ENCODE results near the gene CYP4F11.

Gene CYP4F11

DNA sequence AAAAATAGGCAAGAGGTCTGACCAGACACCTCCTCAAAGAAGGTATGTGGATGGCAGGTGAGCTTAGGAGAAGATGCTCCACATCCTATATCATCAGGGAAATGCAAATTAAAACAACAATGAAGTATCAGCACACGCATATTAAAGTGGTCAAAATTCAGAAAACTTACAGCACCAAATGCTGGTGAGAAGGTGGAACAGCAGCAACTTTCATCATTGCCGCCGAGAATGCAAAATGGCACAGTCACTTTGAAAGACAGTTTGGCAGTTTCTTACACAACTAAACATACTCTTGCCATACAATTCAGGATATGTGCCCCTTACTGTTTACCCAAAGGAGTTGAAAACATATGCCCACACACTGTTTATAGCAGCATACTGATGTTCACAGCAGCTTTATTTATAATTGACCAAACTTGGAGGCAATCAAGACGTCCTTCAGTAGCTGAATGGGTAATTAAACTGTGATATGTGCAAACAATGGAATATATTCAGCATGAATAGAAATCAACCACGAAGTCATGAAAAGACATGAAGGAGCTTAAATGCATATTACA, 37.0 kb upstream of the CYP4F11 start:
- TF ChIP-seq, protein P1, sequence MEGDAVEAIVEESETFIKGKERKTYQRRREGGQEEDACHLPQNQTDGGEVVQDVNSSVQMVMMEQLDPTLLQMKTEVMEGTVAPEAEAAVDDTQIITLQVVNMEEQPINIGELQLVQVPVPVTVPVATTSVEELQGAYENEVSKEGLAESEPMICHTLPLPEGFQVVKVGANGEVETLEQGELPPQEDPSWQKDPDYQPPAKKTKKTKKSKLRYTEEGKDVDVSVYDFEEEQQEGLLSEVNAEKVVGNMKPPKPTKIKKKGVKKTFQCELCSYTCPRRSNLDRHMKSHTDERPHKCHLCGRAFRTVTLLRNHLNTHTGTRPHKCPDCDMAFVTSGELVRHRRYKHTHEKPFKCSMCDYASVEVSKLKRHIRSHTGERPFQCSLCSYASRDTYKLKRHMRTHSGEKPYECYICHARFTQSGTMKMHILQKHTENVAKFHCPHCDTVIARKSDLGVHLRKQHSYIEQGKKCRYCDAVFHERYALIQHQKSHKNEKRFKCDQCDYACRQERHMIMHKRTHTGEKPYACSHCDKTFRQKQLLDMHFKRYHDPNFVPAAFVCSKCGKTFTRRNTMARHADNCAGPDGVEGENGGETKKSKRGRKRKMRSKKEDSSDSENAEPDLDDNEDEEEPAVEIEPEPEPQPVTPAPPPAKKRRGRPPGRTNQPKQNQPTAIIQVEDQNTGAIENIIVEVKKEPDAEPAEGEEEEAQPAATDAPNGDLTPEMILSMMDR (IDR thresholded peaks at IDR 0.05): no peak

DNA sequence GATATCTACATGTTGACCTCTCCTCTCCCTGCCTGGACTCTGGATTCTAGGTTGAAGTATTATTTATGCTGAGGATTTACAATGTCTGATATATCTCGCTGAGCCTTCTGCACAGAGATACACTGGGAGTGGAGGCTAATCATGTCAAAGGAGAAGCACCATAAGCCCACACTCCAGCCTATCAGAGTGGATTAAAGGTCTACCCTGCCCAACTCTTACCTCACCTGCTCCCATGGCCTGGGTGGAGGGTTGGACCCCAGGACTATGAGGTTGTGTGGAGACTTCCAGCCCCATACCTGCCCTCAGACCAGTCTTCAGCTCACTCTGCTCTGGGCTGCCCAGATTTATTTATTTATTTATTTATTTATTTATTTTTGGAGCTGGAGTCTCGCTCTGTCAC, 29.9 kb upstream of the CYP4F11 start:
- Histone ChIP-seq H3K27me3 (no peaks in the 10 kb centered on the region), H3K9me3 (no peaks in the 10 kb centered on the region), H3K4me1 (ENCODE audit: control insufficient read depth in 1 of 2, insufficient read depth in 1 of 2, low read depth in 1 of 2, low read length in 1 of 2) (no peaks in the 10 kb centered on the region), H3K4me3 (ENCODE audit: low read depth in 1 of 2, low read length in 1 of 2) (no peak overlapping the region), H3K27ac (no peak overlapping the region), H3K36me3 (no peaks in the 10 kb centered on the region)
- TF ChIP-seq, protein P1 (IDR thresholded peaks at IDR 0.05): no peak

More for the DNA sequence above, 37.0 kb upstream of the CYP4F11 start:
- peaks cover 5% of the 10 kb centered on the region for H3K27me3 ChIP-seq
- H3K36me3 ChIP-seq: no peaks in the 10 kb centered on the region
- no peak overlapping the region for H3K27ac ChIP-seq
- H3K9me3 ChIP-seq: no peaks in the 10 kb centered on the region
- H3K4me1 ChIP-seq (ENCODE audit: control insufficient read depth in 1 of 2, insufficient read depth in 1 of 2, low read depth in 1 of 2, low read length in 1 of 2): no peaks in the 10 kb centered on the region
- H3K4me3 ChIP-seq (ENCODE audit: low read depth in 1 of 2, low read length in 1 of 2): no peak overlapping the region

DNA sequence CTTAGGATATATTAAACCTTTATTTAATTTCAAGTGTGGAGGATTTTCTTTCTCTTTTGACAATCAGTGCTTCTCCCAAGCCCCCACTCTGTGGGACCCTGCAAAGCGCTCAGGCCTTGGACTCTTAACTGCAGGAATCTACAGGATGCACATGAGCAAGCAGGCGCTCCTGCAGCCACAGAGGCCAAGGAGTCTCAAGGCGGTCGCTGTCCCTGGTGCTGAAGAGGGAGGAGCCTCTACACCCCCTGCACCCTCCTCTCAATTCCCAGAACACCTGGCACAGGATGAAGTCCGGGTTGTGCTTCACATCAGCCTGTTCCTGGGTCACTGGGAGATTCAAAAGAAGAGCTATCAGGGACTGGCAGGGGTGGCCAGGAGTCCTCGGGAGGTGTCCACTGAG, 28.0 kb upstream of the CYP4F11 start:
- H3K4me3 ChIP-seq (ENCODE audit: low read depth in 1 of 2, low read length in 1 of 2): no peak overlapping the region
- H3K27me3 ChIP-seq: no peaks in the 10 kb centered on the region
- TF ChIP-seq, protein P1 (IDR thresholded peaks at IDR 0.05): no peak
- H3K9me3 ChIP-seq: no peaks in the 10 kb centered on the region
- no peaks in the 10 kb centered on the region for H3K4me1 ChIP-seq (ENCODE audit: control insufficient read depth in 1 of 2, insufficient read depth in 1 of 2, low read depth in 1 of 2, low read length in 1 of 2)
- H3K27ac ChIP-seq: no peak overlapping the region
- H3K36me3 ChIP-seq: no peaks in the 10 kb centered on the region

DNA sequence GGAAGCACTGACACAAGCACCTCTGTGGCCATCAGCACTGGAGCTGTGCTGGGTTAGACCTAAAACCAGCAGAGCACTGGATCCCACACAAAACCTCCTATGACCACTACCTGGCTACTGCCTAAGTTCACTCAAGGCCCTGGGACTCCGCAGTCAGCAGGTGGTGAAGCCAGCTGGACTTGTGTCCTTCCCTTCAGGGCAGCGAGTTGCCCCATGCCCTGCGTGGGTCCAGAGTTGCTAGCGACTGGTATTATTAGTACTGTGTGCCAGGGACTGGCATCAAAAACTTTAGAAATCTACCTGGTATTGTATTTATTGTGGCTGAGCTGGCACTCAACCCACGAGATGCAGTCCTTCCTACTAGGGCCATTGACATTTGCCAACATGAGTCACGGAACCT, 20.5 kb upstream of the CYP4F11 start:
- Histone ChIP-seq H3K27ac (no peak overlapping the region), H3K4me3 (ENCODE audit: low read depth in 1 of 2, low read length in 1 of 2) (no peak overlapping the region), H3K9me3 (no peaks in the 10 kb centered on the region), H3K27me3 (peaks cover 20% of the 10 kb centered on the region), H3K36me3 (no peaks in the 10 kb centered on the region), H3K4me1 (ENCODE audit: control insufficient read depth in 1 of 2, insufficient read depth in 1 of 2, low read depth in 1 of 2, low read length in 1 of 2) (no peaks in the 10 kb centered on the region)
- TF ChIP-seq, protein P1 (IDR thresholded peaks at IDR 0.05): no peak

DNA sequence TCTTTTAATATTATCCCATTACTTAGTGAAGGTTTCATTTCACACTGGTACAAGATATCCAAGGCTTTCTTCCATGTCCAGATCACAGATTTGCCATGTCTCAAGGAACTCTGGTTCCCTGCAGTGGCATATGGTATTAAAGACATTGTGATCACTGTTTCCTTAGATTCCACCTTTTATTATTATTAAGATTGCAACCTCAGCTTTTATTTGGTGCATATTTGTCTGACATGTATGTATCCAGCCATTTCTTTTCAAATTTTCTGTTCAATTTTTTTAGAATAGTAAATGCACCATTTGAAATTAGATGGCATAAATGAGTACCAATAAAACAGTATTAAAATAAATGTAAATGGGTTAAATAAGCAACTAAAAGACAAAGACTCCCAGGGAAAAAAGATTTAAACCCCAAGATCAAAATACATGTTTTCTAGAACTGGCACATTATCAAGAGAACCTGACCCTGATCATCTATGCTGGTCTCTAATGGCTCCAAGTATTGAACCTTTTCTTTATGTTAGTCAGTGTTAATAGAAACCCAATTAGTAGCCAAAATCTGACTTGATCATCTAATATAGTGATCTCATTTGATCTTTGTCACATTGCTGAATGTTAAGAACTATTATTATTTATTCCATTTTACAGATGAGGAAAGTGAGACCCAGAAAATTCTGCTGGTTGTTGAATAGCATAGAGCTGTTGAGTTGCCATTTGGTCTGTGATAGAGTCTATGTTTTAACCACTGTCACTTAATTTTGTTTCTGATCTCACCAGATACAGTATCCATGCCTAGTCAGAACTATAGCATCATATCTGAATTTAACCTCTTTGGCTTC, 14.1 kb upstream of the CYP4F11 start, which contains the start of gene OR10H4:
OR10H4 (plus strand) TSS at position 786 of the 836 bp plus-strand sequence; CDS start at position 786, 0 bp downstream.
- Histone ChIP-seq H3K27me3 (peaks cover 36% of the 10 kb centered on the region), H3K4me1 (ENCODE audit: control insufficient read depth in 1 of 2, insufficient read depth in 1 of 2, low read depth in 1 of 2, low read length in 1 of 2) (no peaks in the 10 kb centered on the region), H3K9me3 (peaks cover 8% of the 10 kb centered on the region), H3K27ac (no peak within 1 kb of the TSS), H3K36me3 (no peaks in the 10 kb centered on the region), H3K4me3 (ENCODE audit: low read depth in 1 of 2, low read length in 1 of 2) (no peak within 1 kb of the TSS)
- TF ChIP-seq, protein P1 (IDR thresholded peaks at IDR 0.05): no peak

All from neutrophil (primary cell).